Measurements from ENCODE around the gene TCTN1. TPM values are rescaled to one million over a fixed set of nuclear protein-coding genes. Genes with fewer than 3 reads are reported as not detected.

Gene TCTN1
- total and polyA plus RNA-seq, 2 donors (not counting 1 experiment from before 2014, with no cell fraction given), result 49.1 to 69.8 TPM

- TF ChIP-seq CTCF (IDR thresholded peaks at IDR 0.05) (no peak), EZH2 (IDR thresholded peaks at IDR 0.05; ENCODE audit: borderline replicate concordance, insufficient read depth, low read depth, low read length, poor library complexity, severe bottlenecking) (no peak)
- Mint-ChIP-seq H3K27me3 (no peaks in the 10 kb centered on the region), H3K4me1 (peaks cover 69% of the 10 kb centered on the region), H3K4me3 (peak within 1 kb of the TSS; percentile 94), H3K27ac (peak within 1 kb of the TSS; percentile 92), H3K9me3 (ENCODE audit: insufficient read depth) (no peaks in the 10 kb centered on the region)
- Histone ChIP-seq H4K20me1 (ENCODE audit: control insufficient read depth, insufficient read depth, low read length, poor library complexity, severe bottlenecking) (peaks cover 27% of the 10 kb centered on the region), H3K9me3 (ENCODE audit: control extremely low read depth in 1 of 3, control insufficient read depth in 2 of 3, insufficient read depth in 1 of 3, low read length in 2 of 3) (no peaks in the 10 kb centered on the region), H3K79me2 (ENCODE audit: control insufficient read depth, insufficient read depth, low read length) (peaks cover 78% of the 10 kb centered on the region), H3K4me3 (ENCODE audit: control extremely low read depth in 1 of 5, extremely low read depth in 1 of 5, insufficient read depth in 1 of 5, low read depth in 2 of 5, low read length in 4 of 5) (peak within 1 kb of the TSS; percentile 74 to 93 (median 87)), H2AFZ (ENCODE audit: insufficient read depth, low read depth, low read length, poor library complexity, severe bottlenecking) (peak within 1 kb of the TSS; percentile 50), H3K4me2 (replicated peaks; ENCODE audit: low read depth, low read length, poor library complexity, severe bottlenecking) (peak within 1 kb of the TSS; percentile 87), H3K36me3 (replicated peaks in 1 of 2; ENCODE audit: control extremely low read depth in 1 of 2, control insufficient read depth in 1 of 2, extremely low read depth in 1 of 2, insufficient read depth in 2 of 2, low read length in 1 of 2) (no peaks in the 10 kb centered on the region), H3K9ac (ENCODE audit: low read length) (peak within 1 kb of the TSS; percentile 87), H3K27me3 (replicated peaks in 1 of 4; ENCODE audit: control extremely low read depth in 1 of 4, control insufficient read depth in 3 of 4, insufficient read depth in 4 of 4, low read length in 3 of 4) (no peaks in the 10 kb centered on the region), H3K4me1 (ENCODE audit: control insufficient read depth in 2 of 2, insufficient read depth in 2 of 2, low read length in 2 of 2) (peaks cover 55 to 64% of the 10 kb centered on the region in 2 donors), H3K27ac (ENCODE audit: low read length in 2 of 2) (peak within 1 kb of the TSS; percentile 88 to 96)
- 0% methylated on average over 43 of the region's 52 CpGs for WGBS (ENCODE audit: insufficient coverage)
- POLR2A ChIA-PET, result no interaction called here
- CTCF ChIA-PET, result interaction anchor here (1.2 to 1.4 kb wide), 2 partner anchors 20 to 114 kb away, joined by 3 to 6 read pairs; no protein-coding TSS in a partner anchor
- DNase-seq, result peak; percentile 98
- intact Hi-C loops (cut with micrococcal nuclease), result loop anchor here (1.0 to 5.0 kb wide), 6 partner anchors 8 to 133 kb away; partner anchors contain the start of genes ARPC3, RAD9B, TCTN1 and VPS29
- peak; percentile 95 for ATAC-seq (ENCODE audit: low read depth)
Observed at GRCh38 chr12:110583137-110584059, 30.5 kb upstream of the TCTN1 start, which contains the start of gene PPTC7. Gene PPTC7 (minus strand): TSS chr12:110583318. CDS start chr12:110583031, 287 bp downstream.
